GM19328 (cell line): ENCODE results near the gene BAZ2B.
"Not testable (repeated sequence)": the region's sequence is repeated elsewhere in the genome, so short reads cannot be mapped to it uniquely, and the experiment has no call there.

Experiments
- ATAC-seq: cut with Tn5 transposase; IDR thresholded peaks from one replicate; pipeline ENCODE4 v1.9.1; 2021; ENCODE audit warnings: mild to moderate bottlenecking, moderate library complexity; ENCODE audit not compliant: unreplicated experiment

The BAZ2B gene

DNA sequence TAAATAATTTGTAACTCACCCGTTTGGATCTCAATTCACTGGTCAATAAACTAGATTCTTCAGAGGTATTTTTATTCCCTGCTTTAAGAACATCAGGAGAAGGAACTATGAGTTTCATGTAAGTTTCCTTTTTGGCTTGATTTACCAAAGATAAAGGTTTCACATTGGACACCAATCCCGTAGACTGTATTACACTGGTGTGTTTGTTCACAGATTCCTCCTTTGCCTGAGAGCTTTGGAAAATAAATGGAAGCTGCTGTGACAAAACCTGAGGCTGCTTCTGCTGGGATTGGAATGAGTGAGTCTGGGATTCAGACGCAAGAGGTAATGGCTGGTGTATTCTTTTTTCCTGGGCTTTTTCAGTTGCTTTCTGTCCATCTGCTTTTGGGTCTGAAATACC lies 178.1 kb downstream of the BAZ2B start:
- ATAC-seq: no peak

DNA sequence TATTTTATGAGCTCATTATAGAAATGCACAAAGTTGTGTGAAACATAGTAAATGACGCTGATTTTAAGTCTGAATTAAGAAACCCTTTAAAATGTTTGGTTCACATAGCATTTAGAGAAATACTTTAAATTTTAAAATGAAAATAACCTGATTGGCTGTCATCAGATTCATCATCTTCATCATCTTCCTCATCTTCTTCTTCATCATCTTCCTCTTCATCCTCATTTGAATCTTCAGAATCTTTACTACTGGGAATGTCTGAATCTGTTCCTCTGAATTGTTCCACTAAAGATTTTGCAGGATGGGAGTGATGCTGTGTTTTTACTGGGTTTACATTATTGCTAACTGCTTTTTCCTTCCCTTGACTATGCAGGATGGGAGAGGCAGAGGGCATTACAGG lies 183.7 kb downstream of the BAZ2B start:
- ATAC-seq: no peak

DNA sequence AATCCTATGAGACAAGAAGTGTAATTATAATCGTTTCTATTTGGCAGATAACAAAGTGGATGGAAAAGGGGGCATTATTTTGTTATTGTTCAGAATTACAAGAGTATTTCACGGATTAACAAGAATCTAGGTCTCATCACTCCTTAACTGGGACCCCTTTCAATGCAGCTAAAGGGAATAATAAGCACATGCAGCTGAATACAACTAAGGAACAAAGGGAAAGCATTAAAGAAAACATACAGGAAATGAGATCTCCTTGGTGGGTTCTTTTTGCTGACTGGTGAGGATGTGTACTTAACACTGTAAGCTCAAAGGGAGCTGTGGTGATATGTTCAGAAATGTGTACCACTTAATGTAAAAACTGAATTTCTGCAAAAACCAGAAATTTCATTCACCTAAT lies 189.3 kb downstream of the BAZ2B start:
- no peak for ATAC-seq

DNA sequence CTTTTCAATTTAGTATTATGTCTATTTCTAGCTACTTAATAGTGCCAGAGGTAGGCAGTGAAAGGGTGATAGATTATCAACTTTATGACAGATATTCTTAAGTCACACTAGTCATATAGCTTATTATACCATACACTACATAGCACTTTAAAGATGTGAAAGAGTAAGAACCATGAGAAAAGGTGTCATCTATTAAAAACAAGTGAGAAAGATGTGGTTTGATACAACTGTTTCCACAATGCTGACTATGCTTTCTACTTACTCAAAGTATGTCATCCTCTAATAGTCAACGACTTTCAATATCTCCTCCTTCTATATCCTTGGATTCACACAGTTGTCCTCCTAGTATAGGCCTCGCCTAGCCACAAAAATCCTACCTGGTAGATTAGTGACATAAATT lies 196.9 kb downstream of the BAZ2B start:
- ATAC-seq: no peak

DNA sequence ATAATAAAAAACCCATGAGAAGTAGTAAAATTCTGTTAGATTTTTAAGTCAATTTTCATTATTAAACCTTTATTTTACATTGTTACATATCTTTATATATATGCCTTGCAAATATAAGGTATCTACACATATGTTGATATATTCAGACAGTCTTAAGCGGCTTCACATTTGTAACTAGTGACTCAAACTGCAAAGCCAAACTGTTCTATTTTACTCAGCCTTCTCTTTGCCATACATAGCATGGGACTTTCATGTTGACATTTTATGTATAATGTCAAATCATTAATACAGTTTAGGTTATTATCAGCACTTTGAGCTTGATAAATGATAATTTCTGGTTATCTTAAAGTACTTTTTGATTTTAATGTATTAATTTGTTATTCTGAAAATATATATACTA lies 204.9 kb downstream of the BAZ2B start:
- ATAC-seq: no peak

DNA sequence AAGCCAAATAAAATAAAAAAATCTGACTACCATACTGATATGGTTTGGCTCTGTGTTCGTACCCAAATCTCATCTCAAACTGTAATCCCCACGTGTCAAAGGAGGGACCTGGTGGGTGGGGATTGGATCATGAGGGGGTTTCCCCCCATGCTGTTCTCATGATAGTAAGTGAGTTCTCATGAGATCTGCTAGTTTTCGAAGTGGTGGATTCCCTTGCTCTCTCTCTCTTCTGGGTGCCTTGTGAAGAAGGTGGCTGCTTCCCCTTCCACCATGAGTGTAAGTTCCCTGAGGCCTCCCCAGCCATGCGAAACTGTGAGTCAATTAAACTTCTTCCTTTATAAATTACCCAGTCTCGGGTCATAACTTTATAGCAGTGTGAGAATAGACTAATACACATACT lies 206.1 kb downstream of the BAZ2B start:
- no peak for ATAC-seq

DNA sequence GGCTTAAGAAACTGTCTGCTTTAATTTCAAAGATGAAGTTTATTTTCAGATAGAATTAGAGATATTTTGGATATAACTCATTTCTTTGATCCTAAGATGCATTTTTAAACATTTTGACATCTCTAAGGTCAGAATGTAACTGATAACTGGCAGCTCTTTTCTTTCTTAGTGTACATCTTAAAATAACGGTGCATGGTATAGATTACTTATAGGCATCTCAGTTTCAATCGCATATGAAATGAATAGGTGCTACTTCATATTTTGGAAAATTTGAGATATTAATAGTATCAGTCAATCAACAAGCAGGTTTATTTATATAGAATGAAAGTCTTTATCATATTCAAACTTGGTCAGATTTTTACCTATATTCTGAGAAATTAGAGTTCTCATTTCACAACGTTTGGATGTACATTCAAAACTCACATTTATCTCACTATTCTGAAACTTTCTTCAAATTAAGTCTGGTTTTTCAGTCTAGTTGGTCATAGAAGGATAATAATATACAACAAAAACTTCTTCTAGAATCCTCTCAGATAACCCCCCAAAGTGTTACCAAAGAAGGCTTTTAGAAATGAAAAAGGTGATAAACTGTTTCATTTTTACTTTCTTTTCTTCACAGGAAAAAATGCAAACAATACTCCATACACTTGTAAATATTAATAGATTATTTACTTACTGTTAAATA lies 207.1 kb downstream of the BAZ2B start:
- no peak for ATAC-seq

DNA sequence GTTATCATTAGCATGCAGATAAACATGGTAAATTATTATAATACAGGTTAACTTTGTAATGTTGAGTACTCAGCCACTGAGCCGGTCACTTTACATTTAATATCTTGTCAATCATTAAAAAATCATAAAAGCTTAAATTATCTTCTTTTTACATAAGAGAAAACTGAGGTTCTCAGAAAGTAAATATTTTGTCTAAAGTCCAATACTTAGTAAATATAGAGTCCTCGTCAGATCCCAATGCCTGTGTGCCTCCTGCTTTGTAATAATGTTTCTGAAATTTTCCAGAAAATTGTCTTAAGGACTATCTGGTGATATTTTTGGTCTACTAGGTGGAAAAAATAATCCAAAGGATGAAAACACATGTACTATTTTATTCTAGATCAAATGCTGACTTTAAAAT lies 213.6 kb downstream of the BAZ2B start:
- no peak for ATAC-seq

DNA sequence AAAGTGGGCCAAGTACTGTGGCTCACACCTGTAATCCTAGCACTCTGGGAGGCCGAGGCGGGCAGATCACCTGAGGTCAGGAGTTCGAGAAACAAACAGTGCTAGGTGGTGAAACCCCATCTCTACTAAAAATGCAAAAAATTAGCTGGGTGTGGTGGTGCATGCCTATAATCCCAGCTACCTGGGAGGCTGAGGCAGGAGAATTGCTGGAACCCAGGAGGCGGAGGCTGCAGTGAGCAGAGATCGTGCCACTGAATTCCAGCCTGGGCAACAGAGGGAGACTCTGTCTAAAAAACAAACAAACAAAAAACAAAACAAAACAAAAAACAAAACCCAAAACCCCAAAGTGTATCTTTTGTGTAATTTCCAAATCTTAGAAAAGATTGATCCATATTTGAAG lies 214.2 kb downstream of the BAZ2B start:
- not testable (repeated sequence) for ATAC-seq

DNA sequence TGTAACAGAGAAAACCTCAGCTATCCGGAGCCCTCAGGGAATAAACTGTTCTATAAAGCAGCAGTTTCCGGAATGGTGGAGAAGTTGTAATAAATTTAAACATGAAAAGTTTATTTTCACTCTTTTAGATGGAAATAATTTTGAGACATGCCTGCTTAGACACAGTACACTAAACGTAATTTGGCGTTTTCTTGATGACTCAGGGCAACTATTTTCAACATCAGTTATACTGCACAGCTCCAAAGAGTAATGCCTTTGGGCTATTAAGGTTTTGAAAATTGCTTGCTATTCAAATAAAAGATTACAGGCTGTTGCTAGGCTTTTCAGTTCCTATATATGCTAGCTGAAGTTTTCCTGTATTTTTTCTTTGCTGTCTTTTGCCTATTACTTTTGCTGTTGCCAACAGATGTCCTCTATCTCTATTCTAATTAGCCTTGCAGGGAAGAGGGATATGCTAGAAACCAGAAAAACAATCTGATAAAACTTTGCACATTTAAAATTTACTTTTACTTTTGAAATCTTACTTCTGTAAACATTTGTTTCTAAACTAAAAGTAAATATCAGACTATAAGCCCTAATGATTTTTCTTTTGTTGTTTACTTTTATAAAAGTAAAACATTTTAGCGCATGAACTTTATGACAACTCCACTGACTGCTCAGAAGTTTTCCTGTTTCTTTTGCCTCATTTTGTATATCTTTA lies 216.5 kb downstream of the BAZ2B start:
- no peak for ATAC-seq

DNA sequence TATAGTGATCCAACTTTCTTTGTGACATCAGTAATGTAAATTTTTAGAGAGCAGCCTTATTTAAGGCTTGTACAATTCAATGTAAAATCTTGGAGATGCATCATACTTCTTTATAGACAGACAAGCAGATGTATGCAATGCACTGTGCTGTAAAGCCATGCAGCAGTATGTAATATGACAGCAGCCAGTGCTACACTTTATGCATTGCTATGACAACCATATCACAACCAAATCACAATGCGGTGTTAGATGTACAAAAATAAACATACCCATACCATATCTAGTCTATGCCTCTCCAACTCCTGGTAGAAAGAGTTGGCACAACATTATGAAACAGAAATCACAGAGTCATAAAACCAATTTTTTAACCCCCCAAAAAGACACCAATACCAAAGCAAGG lies 219.5 kb downstream of the BAZ2B start:
- ATAC-seq: no peak

DNA sequence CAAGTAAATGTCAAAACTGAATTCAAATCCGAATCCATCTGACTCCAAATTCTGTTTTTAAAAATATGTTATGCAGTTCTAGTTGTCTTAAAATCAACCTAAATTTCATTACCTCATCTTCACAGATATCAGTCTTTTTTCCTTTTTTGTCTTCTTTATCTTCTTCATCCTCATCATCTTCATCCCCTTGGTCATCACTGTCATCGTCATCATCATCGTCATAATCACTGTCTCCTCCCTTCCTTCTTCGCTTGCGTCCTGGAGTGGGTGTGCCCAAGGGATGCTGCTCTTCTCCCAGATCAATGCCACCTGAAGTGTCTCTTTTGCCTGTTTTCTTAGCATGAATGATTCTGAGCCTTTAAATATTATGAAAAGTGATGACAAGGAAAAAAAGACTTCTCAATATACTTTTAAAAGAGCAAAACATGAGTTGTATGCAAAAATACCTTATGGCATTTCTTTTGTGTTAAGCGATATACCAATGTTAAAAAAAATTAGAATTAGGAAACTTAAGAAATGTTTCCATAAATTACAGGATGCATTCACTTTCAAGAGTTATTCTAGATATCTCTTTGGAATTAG lies 233.8 kb downstream of the BAZ2B start:
- no peak for ATAC-seq

DNA sequence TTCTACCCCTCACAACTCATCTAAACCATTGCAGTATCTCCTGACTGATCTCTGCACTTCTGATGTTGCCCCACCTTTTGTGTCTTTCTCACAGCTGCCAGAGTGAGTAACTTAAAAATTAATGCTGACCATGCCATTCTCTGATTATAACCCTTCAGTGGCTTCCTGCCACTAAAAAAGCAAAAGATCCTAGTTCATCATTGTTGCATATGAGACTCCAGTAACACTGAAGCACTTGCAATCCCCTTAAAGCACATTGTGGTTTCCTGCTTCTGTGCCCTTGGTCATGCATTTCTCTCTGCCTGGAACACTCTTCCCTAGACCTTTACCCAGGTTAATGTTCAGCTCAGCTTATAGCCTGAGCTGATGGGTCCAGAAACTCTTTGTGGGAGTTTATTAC lies 234.8 kb downstream of the BAZ2B start:
- ATAC-seq: no peak

DNA sequence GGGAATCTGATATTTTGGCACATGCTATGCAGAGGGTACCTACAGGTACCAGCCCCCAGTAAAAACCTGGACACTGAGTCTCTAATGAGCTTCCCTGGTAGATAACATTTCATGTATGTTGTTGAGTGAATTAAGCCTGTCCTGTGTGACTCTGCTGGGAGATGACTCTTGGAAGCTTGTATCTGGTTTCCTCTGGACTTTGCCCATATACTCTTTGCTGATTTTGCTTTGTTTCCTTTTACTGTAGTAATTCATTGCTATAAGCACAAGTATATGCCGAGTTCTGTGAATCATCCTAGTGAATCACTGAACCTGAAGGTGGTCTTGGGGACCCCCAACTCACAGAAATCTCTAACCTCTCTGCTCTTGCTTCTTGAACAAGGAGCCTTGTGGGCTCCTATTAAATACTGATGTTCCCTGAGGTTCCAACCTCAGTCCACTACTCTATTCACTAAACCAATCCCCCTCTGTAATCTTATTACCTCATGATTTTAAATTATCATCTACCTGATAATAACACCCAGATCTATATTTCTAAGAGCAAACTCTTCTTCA lies 235.6 kb downstream of the BAZ2B start:
- no peak for ATAC-seq

DNA sequence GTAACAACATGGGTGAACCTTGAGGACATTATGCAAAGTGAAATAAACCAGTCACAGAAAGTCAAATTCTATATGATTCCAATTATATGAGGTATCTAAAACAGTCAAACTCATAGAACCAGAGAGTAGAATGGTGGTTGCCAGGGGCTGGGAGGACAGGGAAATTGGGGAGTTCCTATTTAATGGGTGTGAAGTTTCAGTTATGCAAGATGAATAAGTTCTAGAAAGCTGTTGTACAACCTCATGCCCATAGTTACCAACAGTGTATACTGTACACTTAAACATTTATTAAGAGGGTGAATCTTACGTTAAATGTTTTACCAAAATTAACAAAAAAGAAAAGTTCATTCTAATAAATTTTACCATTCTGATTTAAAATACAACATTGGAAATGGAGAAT lies 237.2 kb downstream of the BAZ2B start:
- ATAC-seq: no peak

DNA sequence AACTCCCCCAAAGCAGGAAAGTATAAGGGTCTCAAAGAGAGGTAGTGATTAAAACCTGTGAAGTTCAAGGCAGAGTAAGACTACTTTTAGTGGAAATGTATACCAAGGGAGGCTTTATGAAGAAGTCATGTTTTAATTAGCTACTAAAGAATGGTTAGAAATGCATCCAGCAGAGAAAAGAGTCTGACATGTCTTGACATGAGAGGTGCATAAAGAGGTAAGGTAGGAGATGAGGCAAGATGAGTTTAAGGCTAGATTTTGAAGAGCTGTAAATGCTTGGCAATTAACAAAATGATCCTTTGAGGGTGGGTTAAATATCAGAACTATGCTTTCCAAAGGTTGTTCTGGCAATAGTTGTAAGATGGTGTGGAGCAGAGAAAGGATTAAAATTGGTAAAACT lies 241.1 kb downstream of the BAZ2B start:
- ATAC-seq: no peak

DNA sequence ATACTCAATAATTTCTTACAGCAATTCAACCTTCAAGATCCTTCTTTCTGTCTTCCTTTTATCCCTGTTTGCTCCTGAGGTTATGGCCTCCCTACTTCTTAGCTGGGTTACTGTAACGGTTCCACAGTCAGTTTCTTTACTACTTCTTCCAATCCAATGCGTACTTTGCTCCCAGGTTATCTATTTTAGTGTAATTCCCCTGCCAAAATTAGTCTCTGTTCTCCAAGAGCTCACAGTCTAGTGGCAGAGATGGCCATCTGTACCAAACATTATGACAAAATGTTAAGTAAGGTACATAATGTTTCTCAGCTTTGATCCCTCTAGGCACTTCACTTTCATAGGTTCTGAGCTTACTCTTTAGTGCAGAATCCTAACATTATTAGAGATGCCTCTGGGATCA lies 244.8 kb downstream of the BAZ2B start:
- no peak for ATAC-seq

DNA sequence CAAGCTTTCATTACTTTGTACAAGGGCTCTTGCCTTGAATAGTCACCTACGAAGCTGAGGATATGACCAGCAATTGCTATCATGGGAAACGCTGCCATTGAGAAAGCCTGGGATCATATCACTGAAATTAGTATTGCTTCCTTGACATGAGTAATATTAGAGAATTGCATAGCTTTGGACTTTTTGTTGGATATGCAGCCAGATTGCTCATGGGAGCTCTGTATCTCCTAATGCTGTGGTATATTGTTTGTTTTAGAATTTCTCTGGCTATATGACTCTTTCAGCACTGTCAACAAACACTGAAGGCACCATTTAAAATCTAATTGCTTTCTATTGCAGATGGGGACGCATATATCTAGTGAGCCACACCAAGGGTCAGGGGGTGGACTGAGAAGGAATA lies 249.8 kb downstream of the BAZ2B start:
- no peak for ATAC-seq

DNA sequence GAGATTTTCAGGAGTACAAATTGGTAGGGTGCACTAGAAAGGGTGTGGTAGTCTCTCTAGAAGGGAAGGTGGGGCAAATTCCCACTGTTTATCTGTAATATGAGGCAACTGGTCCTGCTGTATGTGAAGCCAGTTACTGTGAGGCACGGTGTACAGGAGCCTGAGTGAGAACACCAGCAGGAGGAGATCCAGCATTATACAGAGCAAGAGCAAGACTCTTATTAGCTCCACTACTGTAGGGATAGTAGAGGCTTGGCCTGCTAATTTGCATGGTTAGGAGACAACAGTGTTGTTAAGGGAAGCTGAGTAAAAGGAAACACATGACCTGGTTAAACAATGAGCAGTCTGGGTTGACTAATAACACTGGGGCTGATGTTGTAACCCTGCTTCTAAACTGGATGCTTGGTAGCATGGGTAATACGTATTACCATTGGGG lies 253.5 kb downstream of the BAZ2B start:
- no peak for ATAC-seq

DNA sequence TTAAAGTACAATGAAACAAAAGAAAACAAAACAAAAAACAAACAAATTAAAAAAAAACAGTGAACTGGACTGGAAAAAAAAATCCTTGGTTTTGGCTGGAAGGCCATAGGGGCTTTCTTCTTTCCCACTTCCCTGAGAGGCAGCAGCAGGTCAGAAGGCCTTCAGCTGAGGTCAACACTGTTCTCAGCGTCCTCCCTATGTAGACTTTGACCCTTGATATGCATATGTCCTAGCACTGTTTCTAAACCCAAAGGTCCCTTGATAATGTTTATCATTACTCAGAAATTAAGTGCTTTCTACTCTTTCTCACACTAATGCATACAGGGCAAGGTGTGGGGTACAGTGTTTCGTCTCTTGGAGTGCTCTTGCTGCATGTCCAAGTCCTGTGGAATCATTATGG lies 254.3 kb downstream of the BAZ2B start:
- no peak for ATAC-seq

DNA sequence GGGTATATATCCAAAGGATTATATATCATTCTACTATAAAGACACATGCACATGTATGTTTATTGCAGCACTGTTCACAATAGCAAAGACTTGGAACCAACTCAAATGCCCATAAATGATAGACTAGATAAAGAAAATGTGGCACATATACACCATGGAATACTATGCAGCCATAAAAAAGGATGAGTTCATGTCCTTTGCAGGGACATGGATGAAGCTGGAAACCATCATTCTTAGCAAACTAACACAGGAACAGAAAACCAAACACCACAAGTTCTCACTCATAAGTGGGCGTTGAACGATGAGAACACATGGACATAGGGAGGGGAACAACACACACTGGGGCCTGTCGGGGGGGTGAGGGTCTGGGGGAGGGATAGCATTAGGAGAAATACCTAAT lies 254.7 kb downstream of the BAZ2B start:
- not testable (repeated sequence) for ATAC-seq

DNA sequence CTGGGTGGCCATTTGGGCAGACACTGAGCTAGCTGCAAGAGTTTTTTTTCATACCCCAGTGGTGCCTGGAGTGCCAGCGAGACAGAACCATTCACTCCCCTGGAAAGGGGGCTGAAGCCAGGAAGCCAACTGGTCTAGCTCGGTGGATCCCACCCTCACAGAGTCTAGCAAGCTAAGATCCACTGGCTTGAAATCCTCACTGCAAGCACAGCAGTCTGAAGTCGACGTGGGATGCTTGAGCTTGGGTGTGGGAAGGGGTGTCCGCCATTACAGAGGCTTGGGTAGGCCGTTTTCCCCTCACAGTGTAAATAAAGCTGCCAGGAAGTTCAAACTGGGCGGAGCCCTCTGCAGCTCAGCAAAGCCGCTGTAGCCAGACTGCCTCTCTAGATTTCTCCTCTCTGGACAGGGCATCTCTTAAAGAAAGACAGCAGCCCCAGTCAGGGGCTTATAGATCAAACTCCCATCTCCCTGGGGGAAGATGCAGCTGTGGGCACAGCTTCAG lies 260.2 kb downstream of the BAZ2B start:
- ATAC-seq: no peak
